GM12801 (cell line): ENCODE results near the gene ZFY.

Experiments used
- CTCF ChIP-seq: IDR thresholded peaks from one replicate; pipeline ENCODE4 v1.5.1; 2011; ENCODE audit warnings: control low read depth; ENCODE audit not compliant: insufficient read length; ENCODE audit errors: extremely low read depth

Gene ZFY

DNA sequence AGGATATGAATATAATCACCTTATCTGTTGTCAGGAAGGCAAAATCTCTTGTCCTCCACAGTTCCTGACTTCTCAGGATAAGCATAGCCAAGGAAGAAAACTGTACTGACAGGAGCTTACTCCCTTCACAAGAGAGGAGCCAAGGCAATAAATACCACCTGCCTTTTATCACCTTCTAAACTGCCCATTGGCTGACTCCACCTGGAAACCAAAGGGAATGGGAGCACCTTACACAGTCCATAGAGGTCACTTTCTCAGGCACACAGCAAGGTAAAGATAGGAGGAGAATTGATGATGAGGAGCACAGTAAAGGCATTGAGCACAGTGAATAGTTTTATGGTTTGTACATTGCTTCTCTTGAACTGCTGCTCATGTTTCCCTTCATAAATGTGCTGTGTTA, 72.8 kb downstream of the ZFY start:
- TF ChIP-seq CTCF = no peak

GRCh38 chrY:3012226-3012625, 77.0 kb downstream of the ZFY start:
- TF ChIP-seq CTCF = no peak

DNA sequence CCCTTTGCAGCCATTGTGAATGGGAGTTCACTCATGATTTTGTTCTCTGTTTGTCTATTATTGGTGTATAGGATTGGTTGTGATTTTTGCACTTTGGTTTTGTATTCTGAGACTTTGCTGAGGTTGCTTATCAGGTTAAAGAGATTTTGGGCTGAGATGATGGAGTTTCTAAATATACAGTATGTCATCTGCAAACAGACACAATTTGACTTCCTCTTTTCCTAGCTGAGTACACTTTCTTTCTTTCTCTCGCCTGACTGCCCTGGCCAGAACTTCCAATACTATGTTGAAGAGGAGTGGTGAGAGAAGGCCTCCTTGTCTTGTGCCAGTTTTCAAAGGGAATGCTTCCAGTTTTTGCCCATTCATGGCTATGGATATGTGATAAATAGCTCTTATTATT, 81.4 kb downstream of the ZFY start:
- TF ChIP-seq CTCF = no peak

- no peak for TF ChIP-seq CTCF
Measured at GRCh38 chrY:3018546-3018945, 83.4 kb downstream of the ZFY start.

DNA sequence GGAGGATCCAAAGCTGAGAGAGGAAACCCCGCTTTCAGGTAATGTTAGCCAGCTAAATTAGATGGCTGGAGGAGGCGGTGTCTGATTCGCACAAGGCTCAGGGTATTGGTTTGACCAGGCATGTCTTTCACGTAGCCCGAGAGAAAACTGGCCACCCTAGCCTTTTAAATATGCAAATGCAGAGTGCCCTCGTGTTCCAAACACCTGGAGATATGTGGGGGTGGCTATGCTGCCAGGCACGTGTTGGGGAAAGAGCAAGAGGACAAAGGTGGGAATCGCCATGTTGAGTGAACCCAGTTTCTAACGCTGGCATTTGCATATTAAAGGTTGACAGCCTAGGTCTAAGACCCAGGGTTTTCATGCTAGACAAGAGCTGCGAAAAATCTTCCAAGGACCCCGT, 84.4 kb downstream of the ZFY start:
- no peak for TF ChIP-seq CTCF

GRCh38 chrY:3021176-3021575, 86.0 kb downstream of the ZFY start:
- TF ChIP-seq CTCF = no peak

DNA sequence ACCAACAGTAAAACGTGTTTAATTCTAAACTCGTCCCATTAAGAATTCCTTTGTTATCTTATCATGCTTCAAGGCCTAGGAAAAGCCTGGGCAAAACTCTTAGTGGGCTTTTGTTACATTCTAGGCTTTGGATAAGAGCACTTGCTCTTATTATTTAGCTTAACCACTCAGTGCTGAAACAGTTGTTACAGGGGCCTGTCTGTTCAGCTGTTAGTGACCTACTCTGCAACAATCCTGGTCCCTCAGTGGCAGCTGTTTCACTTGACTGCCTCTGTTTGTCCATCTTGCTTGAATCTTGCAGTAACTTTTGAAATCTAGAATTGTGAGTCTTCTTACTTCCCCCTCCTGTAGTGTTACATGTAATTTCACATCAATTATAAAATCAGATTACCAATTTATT, 88.4 kb downstream of the ZFY start:
- TF ChIP-seq CTCF = no peak

DNA sequence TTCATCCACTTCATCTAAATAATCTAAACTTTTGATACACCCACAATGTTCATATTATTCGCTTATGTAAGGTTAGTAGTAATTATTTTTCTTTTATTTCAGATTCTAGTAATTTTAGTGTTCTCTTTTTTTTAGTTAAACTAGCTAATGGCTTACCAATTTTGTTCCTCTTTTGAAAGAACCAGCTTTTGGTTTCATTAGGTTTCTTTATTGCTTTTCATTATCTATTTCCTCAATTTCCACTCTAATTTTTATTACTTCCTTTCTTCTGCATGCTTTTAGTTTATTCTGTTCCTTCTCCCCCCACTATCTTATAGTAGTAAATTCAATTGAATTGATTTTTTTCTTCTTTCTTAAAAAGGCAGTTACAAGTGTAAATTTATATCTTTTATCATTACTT, 90.2 kb downstream of the ZFY start:
- no peak for TF ChIP-seq CTCF
